ENCODE measurements around the gene BTBD8.
"Not testable (repeated sequence)": the region's sequence is repeated elsewhere in the genome, so short reads cannot be mapped to it uniquely, and the experiment has no call there.

Gene BTBD8

DNA sequence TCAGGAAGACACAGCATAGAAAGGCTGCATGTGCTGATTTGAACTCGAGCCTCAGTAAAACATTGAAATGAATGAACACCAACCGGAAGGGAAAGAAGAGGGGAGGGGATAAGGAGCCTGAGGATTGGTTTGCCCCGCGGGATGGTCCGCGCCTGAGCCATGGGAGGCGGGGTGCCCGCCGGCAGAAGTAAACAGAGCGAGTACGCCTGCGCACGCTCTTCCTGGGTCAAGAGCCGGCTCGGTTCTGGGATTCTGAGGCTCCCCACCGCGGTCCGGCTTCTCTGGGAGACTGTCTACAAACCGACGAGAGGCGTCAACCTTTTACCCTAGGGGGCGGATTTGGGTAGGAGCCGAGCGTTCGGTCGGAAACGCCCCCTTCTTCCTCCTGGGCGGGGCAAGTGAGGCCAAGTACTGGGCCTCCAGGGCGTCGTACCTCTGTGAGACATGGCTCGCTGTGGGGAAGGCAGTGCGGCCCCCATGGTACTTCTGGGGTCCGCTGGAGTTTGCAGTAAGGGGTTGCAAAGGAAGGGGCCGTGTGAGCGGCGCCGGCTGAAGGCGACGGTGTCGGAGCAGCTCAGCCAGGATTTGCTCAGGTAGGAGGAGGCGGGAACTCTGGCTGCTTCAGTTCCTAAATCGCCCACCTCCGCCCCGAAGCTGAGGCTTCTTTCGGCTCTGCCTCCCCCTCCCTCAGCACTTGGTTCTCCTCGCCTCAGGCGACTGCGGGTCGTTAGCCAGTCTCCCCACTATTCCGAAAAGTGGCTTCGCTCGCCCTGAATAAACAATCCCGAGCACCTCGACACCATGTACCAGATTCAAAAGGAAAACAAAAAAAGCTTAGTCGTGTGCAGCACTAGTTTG lies at the start of gene BTBD8:
Gene BTBD8 (plus strand): TSS at position 218 of the 858 bp plus-strand sequence. CDS start 227 bp downstream, at position 445.
- peak; percentile 69 to 80 (median 76) for DNase-seq (ENCODE audit: low read depth in 3 of 3)

DNA sequence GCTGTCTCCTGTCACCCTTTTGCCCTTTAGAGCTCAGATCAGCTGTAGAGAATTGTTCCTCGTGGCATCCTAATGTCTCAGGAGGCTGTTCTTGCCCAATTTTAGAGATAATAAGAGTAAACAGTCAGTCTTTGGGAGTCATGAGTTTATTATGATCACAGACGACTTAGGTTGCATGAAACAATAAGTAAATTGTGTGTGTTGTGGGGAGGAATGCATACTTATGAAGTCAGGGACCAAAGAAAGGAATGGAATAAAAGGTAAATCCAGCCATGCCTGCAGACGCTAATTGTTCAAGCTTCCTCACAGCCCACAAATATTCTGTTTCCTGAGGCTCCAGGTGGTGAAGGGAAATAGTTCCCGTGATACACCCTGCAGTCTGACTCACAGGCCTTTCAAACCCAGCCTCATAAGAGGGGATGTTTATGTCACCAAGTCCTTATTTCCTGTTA lies 49.5 kb upstream of the BTBD8 start:
- DNase-seq (ENCODE audit: low read depth in 3 of 3) = no peak

DNA sequence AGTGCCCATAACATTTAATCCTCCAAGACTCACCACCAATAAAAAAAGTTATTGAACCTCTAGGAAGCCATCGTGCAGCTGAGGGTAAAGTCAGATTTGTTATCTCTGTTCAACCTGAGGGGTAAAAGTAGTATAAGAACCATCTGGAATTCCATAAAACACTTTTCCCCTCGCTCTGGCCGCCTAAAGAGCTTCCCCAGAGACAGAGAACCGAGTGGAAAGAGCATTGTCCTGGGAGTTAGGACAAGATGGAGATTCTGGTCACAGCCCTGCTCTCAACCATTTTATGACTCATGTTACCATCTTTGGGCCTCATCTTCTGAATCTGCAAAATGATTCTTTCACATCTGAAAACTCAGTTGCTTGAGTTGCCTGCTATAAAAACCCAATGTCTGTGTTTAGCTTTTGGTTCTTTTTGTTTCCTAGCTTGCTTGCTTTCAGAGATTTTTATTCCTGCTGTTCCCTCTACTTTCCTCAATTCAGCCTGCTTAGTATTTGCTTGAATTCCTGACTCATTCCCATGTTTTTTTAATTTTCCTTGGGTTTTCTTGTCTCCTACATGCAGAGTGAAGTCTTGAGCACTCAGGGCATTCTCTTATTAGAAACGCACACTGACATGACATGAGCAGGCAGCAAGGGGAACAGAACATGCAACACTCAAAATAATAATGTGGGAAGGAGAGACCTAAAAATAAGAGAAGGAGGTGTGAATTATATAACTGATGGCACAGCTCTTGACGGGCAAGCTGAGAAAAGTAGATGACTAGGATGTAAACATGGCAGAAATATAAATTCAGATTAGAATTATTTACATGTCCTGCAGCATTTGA lies 48.6 kb upstream of the BTBD8 start:
- no peak for DNase-seq (ENCODE audit: low read depth in 3 of 3)

DNA sequence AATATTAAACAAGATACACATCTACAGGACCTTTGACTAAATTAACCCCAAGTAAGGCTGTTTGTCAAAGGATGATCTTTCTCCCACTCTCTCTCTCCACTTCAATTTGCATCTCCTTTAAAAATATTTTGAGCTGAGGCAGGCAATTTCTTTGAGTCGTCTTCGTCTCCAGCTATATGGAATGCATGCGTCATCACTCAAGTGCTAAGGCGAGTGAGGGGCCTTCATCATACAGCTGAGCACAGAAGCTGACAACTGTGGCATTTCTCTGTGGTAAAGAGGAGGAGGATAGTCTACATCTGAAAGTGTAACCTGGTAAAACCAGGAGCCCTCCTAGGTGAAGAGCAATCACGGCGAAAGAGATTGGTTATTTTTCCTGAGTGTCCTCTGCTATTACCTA lies 42.7 kb upstream of the BTBD8 start:
- DNase-seq (ENCODE audit: low read depth in 3 of 3) = no peak

DNA sequence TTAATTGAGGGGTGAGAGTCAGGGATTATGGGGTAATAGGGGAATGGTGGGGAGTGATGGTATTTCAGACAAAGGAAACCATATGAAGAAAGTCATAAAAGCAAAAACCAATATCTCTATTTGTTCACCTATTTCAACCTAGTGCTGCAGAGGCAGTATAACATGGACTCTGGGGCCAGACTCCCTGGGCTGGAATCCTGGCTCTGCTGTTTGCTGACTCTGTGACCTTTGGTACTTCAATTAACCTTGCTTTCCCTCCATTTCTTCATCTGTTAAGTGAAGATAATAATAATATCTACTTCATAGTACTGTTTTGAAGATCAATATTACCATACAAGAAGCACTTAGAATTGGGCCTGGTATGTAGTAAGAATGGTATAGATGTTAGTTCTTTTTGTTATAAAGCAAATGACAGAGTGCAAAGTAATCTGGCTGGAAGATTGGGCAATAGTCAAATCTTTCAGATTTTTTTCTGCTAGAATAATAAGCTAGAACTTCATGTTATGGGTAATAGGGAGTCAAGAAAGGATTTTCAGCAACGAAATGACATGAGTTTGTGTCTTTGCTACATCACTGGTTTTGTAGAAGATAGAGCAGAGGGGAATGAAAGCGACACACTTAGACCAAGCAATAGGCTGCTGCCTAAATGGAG lies 41.3 kb upstream of the BTBD8 start:
- no peak for DNase-seq (ENCODE audit: low read depth in 3 of 3)

DNA sequence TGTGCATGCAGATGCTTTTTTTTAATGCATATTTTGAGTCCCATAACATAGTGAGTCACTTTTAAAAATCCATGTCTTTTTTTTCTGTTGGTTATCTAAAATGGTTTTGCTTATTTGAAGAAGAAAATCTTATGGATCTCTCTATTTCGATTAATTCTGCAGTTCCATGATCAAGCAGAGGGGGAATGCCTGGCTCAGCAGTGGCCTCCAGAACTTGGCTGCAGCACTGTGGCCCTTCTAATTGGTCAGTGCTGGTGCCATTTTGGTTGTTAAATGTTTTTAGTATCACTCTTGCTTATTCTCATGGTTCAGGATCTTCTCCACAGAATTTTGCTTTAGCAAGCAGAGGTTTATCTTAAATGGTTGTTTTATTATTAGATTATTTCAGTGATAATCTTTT lies 39.2 kb upstream of the BTBD8 start:
- no peak for DNase-seq (ENCODE audit: low read depth in 3 of 3)

DNA sequence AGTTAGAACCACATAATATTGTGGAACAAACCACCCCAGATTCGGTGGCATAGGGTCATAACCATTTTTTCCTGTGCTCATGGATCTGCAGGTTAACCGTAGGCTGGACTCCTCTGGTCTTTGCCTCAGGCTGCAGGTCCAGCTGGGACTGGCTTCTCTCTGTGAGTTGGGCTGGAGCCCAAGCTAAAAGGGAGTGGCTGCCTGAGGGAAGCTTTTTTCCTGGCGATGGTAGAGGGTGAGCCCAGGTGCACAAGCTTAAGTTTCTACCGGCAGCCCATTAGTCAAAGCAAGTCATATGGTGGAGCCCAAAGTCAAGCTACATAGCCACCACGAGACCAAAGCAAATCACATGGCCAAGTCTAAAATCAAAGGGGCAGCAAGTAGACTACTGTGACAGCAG lies 36.5 kb upstream of the BTBD8 start:
- no peak for DNase-seq (ENCODE audit: low read depth in 3 of 3)

DNA sequence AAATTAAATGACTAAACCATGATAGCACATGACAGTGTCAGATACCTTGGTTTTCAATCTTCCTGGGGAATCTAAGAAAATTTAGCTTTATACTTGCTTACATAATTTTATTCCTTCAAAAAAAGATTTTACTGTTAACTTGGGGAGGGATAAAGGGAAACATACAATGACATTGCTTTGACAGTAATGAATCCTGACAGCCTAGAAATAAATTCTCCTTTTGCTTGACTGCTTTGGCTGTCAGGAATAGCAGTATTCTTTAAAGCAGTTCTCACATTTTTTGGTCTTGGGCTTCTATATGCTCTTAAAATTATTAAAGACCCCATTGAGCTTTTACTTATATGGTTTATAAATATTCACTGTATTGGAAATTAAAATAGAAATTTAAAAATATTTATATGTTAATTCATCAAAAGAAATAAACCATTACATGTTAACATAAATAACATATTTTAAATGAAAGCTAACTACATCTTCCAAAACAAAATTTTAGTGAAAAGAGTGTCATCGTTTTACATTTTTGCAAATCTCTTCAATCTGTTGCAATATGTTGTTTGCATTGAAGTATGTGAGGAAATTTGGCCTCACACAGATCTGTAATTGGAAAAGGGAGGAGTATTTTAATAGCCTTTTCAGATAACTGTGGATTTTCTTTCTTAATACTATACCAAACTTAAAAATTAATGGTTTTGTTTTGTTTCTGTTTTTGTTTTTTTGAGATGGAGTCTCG lies 34.2 kb upstream of the BTBD8 start:
- DNase-seq (ENCODE audit: low read depth in 3 of 3) = no peak

DNA sequence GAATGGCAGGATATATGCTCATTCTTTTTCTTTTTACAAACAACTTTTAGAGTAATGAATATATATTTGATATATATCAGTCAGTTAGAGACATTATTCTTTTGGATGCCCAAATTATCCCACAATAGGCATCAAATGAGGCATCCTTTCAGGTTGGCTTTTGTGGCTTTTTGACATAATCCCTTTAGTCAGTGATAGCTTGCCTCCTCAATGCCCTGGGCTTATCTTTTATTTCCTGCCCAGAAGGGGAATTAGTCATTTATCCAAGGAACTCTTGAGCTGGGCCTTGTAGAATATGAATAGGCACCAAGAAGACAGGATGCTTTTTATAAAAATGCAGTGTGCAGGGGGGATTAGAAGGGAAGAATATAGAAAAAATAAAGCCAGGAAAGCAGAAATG lies 28.2 kb upstream of the BTBD8 start:
- no peak for DNase-seq (ENCODE audit: low read depth in 3 of 3)

DNA sequence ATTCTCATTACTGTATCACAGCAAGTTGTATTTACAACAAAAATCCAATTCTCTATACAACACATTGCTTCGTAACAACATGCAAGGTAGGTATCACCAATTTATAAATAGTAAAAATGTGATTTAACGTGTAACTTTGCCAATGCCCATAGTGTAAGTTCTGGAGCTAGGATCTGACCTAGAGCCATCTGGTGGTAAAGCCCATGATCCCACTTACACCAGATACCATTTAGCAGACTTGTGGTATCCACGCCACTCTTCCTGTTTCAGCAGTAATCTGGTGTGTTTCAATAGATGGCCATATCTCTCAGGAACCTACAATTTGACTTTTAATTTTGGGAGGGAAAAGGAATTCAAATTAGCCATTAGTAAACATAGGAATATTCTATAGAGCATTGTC lies 15.1 kb upstream of the BTBD8 start:
- no peak for DNase-seq (ENCODE audit: low read depth in 3 of 3)

DNA sequence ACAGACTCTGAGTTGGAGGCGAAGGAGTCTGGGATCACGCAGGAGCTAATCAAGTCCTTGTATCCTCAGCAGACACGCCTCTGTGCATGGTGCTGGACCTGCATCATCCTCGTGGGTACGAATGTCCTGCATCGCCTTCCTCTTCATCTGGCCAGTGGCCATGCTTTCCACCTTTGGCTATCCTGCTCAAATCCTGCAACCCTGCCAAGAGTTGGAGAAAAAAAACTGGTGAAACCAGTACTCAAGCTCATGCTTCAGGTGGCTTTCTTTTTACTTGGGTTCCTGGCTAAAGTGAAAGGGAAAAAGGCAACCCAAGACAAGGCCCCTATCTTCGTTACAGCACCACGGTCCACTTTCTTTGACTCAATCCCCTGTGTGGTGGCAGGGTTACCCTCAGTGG lies 13.8 kb upstream of the BTBD8 start:
- DNase-seq (ENCODE audit: low read depth in 3 of 3) = no peak

DNA sequence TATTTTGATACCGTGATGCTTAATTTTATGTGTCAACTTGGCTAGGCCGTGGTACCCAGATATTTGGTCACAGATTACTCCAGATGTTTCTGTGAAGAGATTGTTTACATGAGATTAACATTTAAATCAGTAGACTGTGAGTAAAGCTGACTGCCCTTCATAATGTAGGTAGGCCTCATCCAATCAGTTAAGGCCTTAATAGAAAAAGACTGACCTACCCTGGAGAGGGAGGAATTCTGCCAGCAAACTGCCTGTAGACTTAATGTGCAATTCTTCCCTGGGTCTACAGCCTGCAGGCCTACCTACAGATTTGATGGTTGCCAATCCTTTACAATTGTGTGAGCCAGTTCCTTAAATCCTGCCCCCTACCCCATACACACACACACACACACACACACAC lies 9.3 kb upstream of the BTBD8 start:
- no peak for DNase-seq (ENCODE audit: low read depth in 3 of 3)

DNA sequence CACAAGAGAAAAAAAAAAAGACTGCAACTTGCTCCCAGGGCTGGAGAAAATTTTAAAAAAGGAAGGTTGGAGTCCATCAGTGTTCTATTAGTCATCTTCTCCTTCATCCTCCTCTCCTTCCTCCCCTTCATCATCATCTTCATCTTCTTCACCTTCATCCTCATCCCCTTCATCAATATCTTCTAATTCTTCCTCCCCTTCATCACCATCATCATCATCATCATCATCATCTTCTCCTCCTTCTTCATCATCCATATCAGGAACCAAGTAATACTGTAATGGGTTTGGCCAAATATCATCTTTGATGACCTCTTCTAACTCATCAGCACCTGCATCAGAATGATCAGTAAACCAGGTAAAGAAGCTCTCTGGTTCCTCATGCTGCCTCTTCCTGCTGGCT lies 5.7 kb upstream of the BTBD8 start:
- not testable (repeated sequence) for DNase-seq (ENCODE audit: low read depth in 3 of 3)

DNA sequence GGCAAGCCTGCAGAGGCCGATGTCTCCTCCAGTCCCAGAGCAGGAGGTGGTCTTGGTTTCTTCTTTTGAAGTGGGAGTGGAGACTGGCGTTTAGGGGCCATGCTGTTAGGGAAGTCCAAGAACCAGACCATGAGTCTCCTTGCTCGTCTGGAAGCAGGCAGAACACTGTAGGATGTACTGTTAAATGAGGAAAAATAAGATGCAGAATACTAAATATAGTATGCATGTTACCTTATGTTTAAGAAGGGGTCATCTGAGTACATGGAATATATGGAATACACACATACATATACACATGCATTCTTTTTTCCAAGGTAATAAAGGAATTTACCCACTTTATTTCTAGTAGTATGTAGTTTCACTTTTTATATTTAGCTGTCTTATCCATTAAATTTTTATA lies 4.8 kb upstream of the BTBD8 start, which contains the start of gene SETSIP:
Gene SETSIP (minus strand): TSS at position 101 of the 400 bp plus-strand sequence. CDS start 0 bp downstream, at position 101.
- no peak for DNase-seq (ENCODE audit: low read depth in 3 of 3)

DNA sequence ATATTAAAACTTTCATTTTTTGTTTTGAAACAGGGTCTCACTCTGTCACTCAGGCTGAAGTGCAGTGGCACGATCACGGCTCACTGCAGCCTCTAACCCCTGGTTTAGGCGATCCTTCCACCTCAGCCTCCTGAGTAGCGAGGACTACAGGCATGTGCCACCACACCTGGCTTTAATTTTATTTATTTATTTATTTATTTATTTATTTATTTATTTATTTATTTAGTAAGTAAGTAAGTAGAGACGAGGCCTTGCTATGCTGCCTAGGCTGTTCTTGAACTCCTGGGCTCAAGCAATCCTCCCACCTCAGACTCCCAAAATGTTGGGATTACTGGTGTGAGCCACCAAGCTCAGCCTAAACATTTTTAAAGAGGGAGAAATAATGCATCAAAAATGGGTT lies 3.8 kb upstream of the BTBD8 start:
- no peak for DNase-seq (ENCODE audit: low read depth in 3 of 3)

DNA sequence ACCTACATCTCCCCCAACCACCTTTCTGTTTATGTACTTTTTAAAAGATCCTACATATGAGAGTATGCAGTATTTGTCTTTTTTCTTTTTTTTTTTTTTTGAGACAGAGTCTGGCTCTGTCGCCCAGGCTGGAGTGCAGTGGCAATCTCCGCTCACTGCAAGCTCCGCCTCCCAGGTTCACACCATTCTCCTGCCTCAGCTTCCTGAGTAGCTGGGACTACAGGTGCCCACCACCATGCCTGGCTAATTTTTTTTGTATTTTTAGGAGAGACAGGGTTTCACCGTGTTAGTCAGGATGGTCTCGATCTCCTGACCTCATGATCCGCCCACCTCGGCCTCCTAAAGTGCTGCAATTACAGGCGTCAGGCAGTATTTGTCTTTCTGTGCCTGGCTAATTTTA lies 2.1 kb upstream of the BTBD8 start:
- not testable (repeated sequence) for DNase-seq (ENCODE audit: low read depth in 3 of 3)

DNA sequence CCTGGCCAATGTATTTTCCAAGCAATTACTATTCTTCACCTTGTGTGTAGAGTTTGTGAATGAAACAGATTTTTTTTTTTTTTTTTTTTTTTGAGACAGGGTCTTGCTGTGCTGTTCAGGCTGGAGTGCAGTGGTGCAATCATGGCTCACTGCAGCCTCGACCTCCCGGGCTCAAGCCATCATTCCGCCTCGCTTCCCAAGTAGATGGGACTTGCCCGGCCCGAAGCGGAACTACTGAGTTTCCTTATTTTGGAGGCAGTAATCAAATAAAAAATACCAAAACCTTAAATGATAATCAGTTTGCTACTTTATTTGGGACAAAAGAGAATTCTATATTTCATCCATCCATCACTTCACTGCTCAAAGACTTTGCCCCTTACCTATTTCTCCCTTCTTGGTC lies 704 bp upstream of the BTBD8 start:
- DNase-seq (ENCODE audit: low read depth in 3 of 3) = no peak

DNA sequence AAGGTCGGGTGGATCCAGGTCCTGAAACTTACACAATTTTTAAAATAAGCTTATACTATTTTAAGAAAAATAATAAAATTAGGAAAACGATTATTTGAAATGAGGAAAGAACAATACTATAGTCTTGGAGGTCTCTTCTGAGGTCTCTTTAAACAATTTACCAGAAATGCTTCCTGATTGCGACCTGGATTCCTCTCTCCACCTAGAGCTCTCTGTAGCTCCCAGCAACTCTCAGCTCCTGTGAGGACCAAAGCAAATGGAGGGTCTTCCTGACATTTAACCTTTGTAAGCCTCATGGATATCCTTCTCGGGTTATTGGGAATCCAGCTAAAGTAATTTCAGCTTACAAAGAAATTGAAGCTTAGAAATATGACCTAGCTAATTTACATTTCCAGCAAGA lies 886 bp downstream of the BTBD8 start:
- no peak for DNase-seq (ENCODE audit: low read depth in 3 of 3)

DNA sequence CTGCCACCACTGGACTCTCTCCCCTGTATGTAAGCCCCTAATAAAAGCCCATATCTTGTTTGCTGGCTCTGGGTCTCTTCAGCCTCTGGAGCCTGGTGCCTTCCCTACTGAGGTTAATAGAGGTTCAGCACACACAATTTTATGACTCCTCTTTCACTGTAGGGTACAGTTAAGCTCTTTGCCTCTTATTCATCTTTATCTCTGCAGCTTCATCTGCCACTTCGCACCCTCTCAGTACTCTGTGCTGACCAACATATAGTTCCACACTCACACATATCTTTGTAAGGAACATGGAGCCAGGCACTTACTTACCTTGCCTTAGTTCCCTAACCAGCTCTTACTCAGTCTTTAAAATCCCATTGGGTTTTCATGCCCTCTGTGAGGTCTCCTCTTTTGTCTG lies 4.5 kb downstream of the BTBD8 start:
- no peak for DNase-seq (ENCODE audit: low read depth in 3 of 3)

DNA sequence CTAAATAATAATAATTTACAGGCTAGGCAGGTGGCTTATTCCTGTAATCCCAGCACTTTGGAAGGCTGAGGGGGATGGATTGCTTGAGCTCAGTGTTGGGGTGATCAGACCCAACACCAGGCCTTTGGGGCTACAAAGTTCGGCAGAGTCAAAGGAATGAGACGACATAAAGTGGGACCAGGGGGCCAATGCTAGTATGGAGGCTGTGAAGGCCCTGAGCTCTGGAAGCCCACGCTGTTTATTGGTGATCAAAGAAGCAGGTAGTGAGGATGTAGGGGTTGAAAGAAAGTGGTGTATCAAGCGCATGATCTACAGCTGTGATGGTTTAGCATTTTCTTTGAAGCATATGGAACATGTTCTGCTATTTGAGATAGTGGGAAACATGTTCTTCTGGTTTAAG lies 5.6 kb downstream of the BTBD8 start:
- no peak for DNase-seq (ENCODE audit: low read depth in 3 of 3)

DNA sequence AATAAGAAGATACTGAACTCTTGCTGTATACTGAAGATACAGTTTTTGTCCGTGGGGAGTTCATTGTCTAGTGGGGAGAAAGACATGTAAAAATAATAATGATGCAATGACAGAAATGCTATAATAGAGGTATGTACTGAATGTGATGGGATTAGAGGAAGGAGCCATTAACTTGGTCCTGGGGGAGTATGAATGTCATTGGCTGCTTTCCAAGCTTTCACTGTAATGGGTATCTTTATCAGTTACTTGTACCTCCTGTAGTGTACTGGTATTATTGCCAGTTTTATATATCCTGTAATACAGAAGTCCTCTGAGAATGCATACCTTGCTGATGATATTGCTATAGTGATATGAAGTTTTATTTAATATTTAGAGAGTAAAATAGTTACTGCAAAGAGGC lies 7.4 kb downstream of the BTBD8 start:
- no peak for DNase-seq (ENCODE audit: low read depth in 3 of 3)

DNA sequence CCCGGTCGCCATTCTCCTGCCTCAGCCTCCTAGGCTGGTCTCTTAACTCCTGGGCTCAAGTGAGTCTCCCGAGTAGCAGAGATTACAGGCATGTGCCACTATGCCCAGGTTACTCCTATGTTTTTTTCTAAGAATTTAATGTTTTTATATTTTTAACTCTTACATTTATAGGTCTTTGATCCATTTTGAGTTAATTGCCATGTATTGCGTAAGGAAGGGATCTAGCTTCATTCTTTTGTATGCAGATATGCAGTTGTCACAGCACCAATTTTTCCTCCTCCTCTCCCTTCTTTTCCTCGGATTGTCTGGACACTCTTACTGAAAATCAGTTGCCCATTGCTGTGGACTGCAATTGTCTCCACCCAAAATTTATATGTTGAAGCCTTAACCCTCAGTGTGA lies 11.5 kb downstream of the BTBD8 start:
- no peak for DNase-seq (ENCODE audit: low read depth in 3 of 3)

Measured in stimulated activated CD4-positive, alpha-beta T cell treated with anti-CD3 and anti-CD28 coated beads, TNF-alpha, amount 100 ng/mL, for 4 hours (primary cell).